Glomerular visceral epithelial cell (primary cell): ENCODE results near the gene SYNE1.
"Not testable (repeated sequence)": the region's sequence is repeated elsewhere in the genome, so short reads cannot be mapped to it uniquely, and the experiment has no call there.

ENCODE experiments used
- DNase-seq: peaks from one replicate; pipeline ENCODE4 v3.0.0-alpha.2; 2016; ENCODE audit errors: extremely low spot score

Gene SYNE1

DNA sequence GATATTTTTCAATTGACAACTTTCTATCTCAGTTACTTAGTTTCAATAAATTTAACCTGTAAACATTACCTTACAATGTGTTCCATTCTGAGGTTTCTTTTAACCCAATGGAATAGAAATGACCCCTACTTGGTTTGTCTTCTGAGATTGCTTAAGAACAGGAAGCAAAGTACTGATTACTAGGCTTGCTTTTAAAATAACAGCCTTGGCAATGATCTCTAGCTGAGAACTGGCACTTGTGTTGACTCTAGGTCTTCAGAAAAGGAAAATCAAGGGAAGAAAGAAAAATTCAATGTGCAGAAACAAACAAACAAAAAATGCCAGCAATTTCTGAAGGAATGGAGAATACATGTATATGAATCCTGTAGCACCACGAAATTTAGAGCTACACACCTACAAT lies 66.1 kb downstream of the SYNE1 start:
- no peak for DNase-seq

DNA sequence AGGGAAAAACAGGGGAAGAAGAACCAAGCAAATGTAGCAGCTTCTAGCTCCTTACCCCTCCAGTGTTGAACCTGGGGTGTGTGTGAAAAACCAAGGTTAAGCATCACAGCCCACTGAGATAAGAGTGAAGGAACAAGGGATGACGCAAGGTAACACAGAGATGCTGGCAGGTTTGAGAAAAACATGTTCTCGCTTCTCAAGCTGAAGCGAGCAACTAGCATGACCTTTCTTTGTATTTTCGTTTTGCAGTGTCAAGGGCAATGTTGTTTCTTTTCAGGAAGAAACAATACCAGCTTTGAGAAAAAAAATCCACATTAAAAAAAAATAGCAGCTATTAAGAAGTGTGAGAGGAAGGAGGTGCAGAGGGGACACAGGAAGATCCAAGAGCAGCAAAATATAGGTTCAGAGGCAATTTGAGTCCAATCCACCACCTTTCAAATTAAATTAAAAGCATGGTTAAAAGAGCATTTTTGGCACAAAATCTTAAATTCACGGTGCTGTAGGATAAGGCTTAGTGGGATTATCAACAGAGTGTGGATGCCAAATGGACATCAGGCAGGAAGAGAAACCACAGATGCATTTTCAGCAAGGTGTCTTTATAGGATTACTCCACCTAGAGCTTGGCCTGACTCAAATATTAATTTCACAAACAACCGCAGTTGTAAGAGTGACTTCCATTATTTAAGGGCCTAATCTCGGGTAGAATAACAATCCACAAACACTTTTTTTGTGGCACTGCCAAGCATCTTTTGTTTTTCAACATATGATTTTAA lies 70.9 kb downstream of the SYNE1 start:
- no peak for DNase-seq

GRCh38 chr6:152563177-152563576 lies 74.0 kb downstream of the SYNE1 start:
- DNase-seq = no peak

DNA sequence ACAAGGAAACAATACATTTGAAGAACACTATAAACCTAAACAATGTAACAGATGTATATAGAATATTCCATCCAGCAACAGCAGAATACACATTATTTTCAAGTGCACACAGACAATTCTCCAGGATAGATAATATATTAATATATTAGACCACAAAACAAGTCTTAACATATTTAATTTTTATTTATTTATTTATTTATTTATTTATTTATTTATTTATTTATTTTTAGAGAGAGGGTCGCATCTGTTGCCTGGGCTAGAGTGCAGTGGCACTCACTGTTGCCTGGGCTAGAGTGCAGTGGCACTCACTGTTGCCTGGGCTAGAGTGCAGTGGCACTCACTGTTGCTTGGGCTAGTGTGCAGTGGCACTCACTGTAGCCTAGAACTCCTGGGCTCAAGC lies 78.4 kb downstream of the SYNE1 start:
- DNase-seq = not testable (repeated sequence)

DNA sequence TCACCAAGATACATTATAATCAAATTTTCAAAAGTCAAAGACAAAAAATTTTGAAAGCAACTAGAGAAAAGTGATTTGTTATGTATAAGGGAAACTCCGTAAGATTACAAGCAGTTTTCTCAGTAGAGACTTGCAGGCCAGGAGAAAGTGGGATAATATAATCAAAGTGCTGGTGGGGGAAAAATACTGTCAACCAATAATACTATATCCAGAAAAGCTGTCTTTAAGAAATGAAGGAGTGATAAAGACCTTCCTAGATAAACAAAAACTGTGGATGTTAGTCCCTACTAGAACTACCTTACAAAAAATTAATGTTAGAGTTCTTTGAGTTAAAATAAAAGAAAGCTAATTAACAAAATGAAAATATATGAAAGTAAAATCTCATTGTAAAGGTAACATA lies 79.7 kb downstream of the SYNE1 start:
- DNase-seq = no peak

DNA sequence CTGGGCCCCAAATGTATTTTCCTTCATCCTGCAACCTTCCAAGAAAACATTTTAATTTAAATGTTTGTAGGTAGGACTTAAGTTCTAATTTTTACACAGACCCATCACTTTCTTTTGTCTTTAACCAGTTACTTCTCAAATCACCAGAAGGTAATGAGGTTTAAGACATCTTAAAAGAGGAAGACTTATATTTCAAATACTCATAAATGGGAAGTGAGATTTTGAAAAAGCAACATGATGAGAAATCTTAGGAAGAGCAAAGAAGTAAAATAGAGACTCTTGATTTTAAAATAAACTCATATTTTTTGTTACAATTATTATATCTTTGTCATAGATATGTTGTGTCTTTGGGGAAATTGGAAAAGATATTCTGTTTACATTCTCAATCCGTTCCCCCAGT lies 82.3 kb downstream of the SYNE1 start:
- DNase-seq = no peak

DNA sequence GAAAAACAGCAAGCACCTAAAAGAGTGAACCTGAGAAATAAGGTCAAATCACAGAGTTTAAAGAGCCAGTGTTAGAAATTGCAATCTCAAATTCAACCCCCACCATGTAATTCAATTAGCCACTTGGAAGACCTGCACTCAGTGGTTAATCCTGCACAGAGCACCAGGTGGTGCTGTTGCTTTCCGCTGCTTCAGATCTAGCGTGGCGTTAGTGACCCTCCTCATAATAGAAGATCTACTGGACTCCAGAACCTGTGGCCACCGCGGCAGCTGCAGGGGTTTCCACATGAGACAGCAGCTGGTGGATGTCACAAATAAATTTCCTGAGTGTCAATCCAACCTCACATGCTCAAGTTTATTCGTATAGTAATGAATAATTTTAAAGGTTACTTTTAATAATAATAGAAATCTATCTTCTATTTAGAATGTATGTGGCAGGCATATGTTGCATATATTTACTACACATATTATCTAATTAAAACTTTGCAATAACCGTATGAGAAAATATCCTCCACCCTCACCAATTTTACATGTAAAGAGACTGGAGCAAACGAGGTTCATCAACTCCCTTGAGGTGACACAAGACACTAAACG lies 84.4 kb downstream of the SYNE1 start:
- DNase-seq = peak; percentile 53

DNA sequence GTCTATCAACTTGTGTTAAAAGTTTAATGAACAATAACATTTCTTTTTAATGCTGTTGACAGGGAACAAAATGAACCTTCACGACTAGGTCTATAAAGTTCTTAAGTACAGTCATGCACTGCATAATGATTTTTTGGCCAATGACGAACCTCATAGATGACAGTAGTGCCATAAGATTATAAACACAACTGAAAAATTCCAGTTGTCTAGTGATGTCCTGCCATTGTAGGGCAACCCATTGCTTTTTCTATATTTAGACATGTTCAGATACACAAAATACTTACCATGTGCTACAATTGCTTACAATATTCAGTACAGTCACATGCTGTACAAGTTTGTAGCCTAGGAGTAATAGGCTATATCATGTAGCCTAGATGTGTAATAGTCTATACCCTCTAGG lies 93.6 kb downstream of the SYNE1 start:
- DNase-seq = no peak

DNA sequence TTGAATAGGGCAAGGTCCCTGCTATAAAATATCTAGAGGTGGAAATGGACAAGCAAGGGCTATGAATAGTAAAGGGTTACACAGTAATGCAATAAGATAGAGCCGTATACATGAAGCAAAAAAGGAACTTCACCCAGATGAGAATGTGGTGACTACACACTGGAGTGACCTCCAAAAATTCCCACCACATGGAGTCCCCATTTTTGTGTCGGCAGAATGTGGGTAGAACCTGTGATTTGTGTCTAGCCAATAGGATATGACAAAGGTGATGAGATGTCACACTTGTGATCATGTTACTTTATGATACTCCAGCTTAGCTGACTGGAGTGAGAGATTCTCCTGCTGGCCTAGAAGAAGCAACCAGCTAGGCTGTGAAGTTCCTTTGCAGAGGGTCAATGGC lies 96.8 kb downstream of the SYNE1 start:
- no peak for DNase-seq

DNA sequence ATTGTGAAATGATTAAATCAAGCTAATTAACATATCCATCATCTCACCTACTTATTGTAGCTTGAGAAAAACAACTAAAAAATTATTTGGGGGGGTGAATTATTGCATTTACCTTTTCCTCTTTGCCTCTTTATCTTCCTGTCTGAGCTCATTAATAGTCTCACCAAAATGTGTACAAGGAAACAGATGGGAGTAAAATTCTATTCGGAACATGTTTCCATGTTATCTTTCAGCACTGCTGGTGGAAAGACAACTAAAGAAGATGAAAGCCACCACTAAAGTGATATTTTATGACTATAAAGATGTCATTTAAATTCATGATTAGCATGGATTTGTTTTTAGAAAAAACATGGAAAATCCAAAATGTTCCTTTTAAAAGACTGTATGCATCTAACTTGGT lies 102.6 kb downstream of the SYNE1 start:
- no peak for DNase-seq

DNA sequence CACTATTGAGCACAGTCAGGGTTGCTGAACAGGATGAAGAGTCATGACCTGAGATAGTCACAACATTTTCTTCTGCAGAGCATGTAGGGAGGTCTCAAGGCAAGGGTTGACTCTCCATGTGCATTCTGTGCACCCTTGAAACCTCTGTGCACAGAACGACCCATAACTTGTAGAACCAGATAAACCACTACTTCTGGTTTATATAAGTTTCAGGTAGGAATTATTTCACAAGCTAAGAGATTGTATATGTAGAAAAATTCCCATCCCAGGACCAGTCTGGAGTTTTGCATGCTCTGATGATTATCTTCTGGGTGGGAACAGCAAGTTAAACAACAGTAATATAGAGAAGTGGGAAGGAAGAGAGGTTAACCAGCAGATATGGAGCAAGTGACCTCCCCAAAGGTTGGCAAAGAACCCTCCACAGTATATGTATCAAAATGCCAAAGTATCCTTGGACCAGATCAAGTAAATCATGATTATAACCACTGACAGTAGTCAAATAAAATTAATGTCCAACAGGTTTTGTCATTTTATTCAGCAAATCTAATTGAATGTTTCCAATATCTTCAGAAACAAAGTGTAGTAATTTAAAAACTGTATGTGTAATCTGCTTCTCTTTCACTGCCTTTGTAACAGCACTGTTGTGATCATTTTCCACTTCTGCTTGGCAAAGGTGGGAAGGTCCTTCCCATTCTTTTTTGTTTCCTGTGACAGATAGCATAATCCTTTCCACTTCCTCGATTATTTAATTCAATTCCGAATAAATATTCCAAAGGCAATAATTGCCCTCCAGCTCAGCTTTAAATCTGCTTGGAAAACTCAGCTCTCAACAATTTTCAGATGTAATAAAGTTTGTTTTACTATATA lies 104.4 kb downstream of the SYNE1 start:
- no peak for DNase-seq

DNA sequence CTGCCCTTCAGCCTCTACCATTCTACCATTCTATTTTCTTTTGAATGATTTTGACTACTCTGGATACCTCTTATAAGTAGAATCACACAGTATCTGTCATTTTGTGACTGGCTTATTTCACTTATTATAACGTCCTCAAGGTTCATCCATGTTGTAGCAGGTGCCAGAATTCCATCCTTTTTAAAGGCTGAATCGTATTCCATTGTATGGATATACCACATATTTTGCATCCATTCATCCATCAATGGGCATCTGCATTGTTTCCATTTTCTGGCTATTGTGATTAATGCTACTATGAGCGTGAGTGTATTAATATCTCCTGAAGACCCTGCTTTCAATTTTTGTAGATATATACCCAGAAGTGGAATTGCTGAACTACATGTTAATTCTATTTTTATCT lies 105.5 kb downstream of the SYNE1 start:
- no peak for DNase-seq

DNA sequence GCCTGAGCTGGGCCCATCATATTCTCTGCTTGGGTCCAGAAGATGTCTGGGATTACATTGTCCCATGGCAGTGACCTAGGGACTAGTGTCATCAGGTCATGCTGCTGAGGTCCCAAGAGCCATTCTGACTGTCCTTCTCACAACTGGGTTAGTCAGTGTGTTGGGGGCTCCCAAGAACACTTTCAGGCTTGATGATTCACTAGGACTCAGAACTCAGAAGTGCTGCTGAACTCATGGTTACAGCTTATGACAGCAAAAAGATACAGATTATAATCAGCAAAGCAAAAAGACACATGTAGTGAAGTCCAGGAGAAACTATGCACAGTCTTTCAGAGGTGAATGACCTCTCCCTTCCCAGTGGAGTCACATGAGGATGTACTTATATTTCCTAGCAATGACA lies 107.8 kb downstream of the SYNE1 start:
- no peak for DNase-seq

GRCh38 chr6:152514120-152514519 lies 123.0 kb downstream of the SYNE1 start:
- not testable (repeated sequence) for DNase-seq

DNA sequence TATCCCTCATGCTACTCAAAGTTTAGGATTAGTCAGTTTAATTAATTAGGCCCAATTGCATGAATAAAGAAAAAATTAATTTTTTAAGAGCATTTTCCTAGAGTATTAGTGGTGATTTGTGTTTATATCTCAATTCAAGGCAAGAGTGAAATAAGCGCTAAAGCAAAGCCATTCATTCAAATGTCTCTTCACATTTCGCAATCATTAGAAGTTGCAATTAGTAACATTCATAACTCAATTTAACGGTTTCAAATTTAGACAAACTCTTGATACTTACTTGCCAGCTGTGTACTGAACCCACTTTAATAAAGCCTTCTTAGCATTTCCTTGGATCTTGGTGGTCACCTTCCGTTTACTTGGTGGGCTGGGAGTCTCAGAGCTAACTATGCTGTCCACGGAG lies 127.2 kb downstream of the SYNE1 start:
- no peak for DNase-seq

- no peak for DNase-seq
These were observed 128.7 kb downstream of the SYNE1 start for GRCh38 chr6:152508477-152508876.

GRCh38 chr6:152503546-152503945 lies 133.6 kb downstream of the SYNE1 start:
- no peak for DNase-seq

DNA sequence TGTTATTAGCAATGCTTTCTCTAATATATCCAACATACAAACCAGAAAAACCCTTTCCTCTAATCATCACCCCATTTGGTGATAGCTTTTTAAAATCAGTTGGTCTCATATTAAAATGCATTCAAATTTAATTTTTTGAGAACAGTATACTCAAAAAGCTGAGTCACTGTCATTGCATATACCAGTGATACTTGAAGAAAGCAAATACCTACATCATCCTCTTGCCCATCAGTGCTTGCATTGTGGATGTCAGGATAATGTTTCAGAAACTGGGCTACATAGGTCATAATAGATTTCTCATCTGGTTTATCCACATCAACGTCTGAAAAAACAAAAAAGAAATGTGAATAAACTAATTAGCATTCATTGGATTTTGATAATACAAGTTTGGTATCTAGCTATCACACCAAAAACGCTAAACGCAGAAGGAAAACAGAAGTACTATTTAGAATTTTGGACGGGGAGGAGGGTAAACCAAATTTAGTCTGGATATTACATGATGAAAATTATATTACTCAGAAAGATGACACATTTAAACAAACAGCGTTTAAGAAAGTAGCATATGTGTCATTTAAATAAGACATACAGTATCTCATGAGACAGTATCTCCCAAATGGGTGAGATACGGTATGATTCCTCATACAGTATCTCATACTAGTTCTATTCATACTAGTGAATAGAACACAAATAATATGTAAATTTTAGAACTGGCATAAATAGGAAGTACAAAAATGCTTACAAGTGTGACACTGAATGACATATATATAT lies 134.6 kb downstream of the SYNE1 start:
- no peak for DNase-seq

- DNase-seq = no peak
These were observed 137.2 kb downstream of the SYNE1 start for GRCh38 chr6:152499931-152500330.

- no peak for DNase-seq
These were observed 140.4 kb downstream of the SYNE1 start for GRCh38 chr6:152496731-152497130.

- not testable (repeated sequence) for DNase-seq
These were observed 141.7 kb downstream of the SYNE1 start for GRCh38 chr6:152495456-152495855.

- peak; percentile 52 for DNase-seq
These were observed 144.9 kb downstream of the SYNE1 start for GRCh38 chr6:152492281-152492680.
